ENCODE results near the gene MEP1B.
"Not testable (repeated sequence)": the region's sequence is repeated elsewhere in the genome, so short reads cannot be mapped to it uniquely, and the experiment has no call there.

Gene MEP1B

DNA sequence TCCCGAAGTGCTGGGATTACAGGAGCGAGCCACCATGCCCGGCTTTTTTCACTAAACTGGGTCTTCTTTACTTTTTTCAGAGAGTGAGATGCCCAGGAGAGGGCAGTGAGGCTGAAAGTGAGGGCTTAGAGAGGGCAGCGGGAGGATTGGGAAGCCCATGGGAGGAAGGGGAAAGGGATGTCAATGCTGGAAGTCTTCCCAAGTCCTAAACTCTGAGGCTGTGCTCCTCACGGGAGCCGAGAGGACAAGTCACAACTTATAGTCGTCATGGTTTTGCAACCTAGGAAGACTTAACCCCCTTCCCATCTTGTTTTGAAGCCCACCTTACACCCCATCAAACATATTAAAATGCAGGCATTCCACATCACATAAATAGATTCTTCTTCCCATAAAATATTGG is 15.1 kb upstream of the MEP1B start:
- TF ChIP-seq, protein P1, sequence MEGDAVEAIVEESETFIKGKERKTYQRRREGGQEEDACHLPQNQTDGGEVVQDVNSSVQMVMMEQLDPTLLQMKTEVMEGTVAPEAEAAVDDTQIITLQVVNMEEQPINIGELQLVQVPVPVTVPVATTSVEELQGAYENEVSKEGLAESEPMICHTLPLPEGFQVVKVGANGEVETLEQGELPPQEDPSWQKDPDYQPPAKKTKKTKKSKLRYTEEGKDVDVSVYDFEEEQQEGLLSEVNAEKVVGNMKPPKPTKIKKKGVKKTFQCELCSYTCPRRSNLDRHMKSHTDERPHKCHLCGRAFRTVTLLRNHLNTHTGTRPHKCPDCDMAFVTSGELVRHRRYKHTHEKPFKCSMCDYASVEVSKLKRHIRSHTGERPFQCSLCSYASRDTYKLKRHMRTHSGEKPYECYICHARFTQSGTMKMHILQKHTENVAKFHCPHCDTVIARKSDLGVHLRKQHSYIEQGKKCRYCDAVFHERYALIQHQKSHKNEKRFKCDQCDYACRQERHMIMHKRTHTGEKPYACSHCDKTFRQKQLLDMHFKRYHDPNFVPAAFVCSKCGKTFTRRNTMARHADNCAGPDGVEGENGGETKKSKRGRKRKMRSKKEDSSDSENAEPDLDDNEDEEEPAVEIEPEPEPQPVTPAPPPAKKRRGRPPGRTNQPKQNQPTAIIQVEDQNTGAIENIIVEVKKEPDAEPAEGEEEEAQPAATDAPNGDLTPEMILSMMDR (IDR thresholded peaks at IDR 0.05; ENCODE audit: borderline replicate concordance, extremely low read depth, low read length, poor library complexity, severe bottlenecking), result no peak
- TF ChIP-seq EZH2 (IDR thresholded peaks at IDR 0.05; ENCODE audit: borderline replicate concordance, low read depth, low read length, severe bottlenecking), result no peak
- no peak overlapping the region for H3K27ac ChIP-seq (ENCODE audit: low read length)
- H3K4me2 ChIP-seq (ENCODE audit: insufficient read depth, low read length), result no peak overlapping the region

DNA sequence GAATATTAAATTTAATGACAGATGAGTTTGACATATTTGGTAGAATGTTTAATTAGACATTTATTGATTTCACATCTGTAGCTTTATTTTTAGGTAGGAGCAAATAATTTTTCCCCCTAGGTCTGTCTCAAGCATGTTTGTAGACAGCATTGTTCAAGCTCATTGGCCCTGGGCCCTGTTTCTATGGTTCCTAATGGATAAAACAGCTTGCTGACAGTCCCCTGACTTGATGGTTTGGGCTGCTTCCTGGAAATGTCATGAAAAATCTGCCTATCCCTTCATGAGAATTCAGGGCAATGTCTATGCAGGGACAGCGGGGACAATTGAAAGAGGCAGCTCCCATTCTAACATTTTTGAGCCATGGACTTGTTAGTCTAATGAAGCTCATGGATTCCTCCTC is 14.6 kb upstream of the MEP1B start:
- Histone ChIP-seq H3K27me3 (ENCODE audit: insufficient read depth, low read length, poor library complexity) (no peaks in the 10 kb centered on the region), H3K27ac (ENCODE audit: low read length) (no peak overlapping the region), H2AFZ (ENCODE audit: low read depth, low read length) (no peak overlapping the region), H3K79me2 (ENCODE audit: insufficient read depth, low read length) (no peaks in the 10 kb centered on the region), H3K4me3 (ENCODE audit: low read depth in 1 of 2, low read length in 2 of 2) (no peak overlapping the region), H4K20me1 (ENCODE audit: insufficient read depth, low read length) (no peaks in the 10 kb centered on the region), H3K9me3 (ENCODE audit: insufficient read depth, low read length, severe bottlenecking) (no peaks in the 10 kb centered on the region), H3K36me3 (ENCODE audit: insufficient read depth, low read length) (no peaks in the 10 kb centered on the region), H3K4me2 (ENCODE audit: insufficient read depth, low read length) (no peak overlapping the region), H3K9ac (ENCODE audit: low read depth, low read length) (no peak overlapping the region), H3K4me1 (ENCODE audit: insufficient read depth, low read length) (no peaks in the 10 kb centered on the region)
- ATAC-seq (ENCODE audit: insufficient read depth, low read depth) (no peak), DNase-seq (no peak)
- TF ChIP-seq EZH2 (IDR thresholded peaks at IDR 0.05; ENCODE audit: borderline replicate concordance, low read depth, low read length, severe bottlenecking), result no peak
- TF ChIP-seq, protein P1 (IDR thresholded peaks at IDR 0.05; ENCODE audit: borderline replicate concordance, extremely low read depth, low read length, poor library complexity, severe bottlenecking), result no peak

More for the DNA sequence above, 15.1 kb upstream of the MEP1B start:
- Histone ChIP-seq H3K9me3 (ENCODE audit: insufficient read depth, low read length, severe bottlenecking) (no peaks in the 10 kb centered on the region), H3K27me3 (ENCODE audit: insufficient read depth, low read length, poor library complexity) (no peaks in the 10 kb centered on the region), H3K79me2 (ENCODE audit: insufficient read depth, low read length) (no peaks in the 10 kb centered on the region), H3K36me3 (ENCODE audit: insufficient read depth, low read length) (no peaks in the 10 kb centered on the region), H4K20me1 (ENCODE audit: insufficient read depth, low read length) (no peaks in the 10 kb centered on the region), H3K4me1 (ENCODE audit: insufficient read depth, low read length) (no peaks in the 10 kb centered on the region), H3K4me3 (ENCODE audit: low read depth in 1 of 2, low read length in 2 of 2) (no peak overlapping the region), H2AFZ (ENCODE audit: low read depth, low read length) (no peak overlapping the region), H3K9ac (ENCODE audit: low read depth, low read length) (no peak overlapping the region)
- ATAC-seq (ENCODE audit: insufficient read depth, low read depth), result no peak
- DNase-seq, result no peak

DNA sequence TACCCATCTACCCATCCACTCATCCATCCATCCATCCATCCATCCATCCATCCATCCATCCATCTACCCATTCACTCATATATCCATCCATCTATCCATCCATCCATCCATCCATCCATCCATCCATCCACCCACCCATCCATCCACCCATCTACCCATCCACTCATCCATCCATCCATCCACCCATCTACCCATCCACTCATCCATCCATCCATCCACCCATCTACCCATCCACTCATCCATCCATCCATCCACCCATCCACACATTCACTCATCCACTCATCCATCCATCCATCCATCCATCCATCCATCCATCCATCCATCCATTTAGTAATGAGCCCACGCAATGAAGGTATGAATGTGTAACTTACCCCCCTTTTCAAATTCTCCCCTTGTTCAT is 13.1 kb upstream of the MEP1B start:
- not testable (repeated sequence) for ATAC-seq (ENCODE audit: insufficient read depth, low read depth); H3K4me3 ChIP-seq (ENCODE audit: low read depth in 1 of 2, low read length in 2 of 2); H3K36me3 ChIP-seq (ENCODE audit: insufficient read depth, low read length); H3K4me2 ChIP-seq (ENCODE audit: insufficient read depth, low read length); H3K9ac ChIP-seq (ENCODE audit: low read depth, low read length); H3K4me1 ChIP-seq (ENCODE audit: insufficient read depth, low read length); H3K79me2 ChIP-seq (ENCODE audit: insufficient read depth, low read length); H2AFZ ChIP-seq (ENCODE audit: low read depth, low read length); DNase-seq; H3K9me3 ChIP-seq (ENCODE audit: insufficient read depth, low read length, severe bottlenecking); H4K20me1 ChIP-seq (ENCODE audit: insufficient read depth, low read length); H3K27ac ChIP-seq (ENCODE audit: low read length); H3K27me3 ChIP-seq (ENCODE audit: insufficient read depth, low read length, poor library complexity)

DNA sequence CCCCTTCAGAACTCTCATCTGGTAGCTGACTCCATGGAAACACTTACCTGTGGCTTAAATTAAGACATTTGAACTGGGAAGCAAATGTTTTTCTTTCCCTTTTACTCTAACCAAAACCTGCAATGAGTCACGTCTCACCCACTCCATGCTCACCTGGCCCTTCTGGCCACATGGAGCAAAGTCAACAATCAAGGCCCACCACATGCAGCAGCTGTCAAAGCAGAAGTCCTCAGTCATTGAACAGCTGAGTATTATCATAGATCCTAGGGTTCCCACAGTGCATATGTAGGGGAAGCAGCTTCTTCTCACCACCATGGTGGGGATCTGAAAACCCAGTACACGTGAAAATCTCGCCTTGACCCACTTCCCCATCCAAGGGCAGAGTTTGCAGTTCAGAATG is 12.3 kb upstream of the MEP1B start:
- H3K4me1 ChIP-seq (ENCODE audit: insufficient read depth, low read length), result no peaks in the 10 kb centered on the region
- H3K79me2 ChIP-seq (ENCODE audit: insufficient read depth, low read length), result no peaks in the 10 kb centered on the region
- H3K4me3 ChIP-seq (ENCODE audit: low read depth in 1 of 2, low read length in 2 of 2), result no peak overlapping the region
- no peak overlapping the region for H3K9ac ChIP-seq (ENCODE audit: low read depth, low read length)
- TF ChIP-seq, protein P1 (IDR thresholded peaks at IDR 0.05; ENCODE audit: borderline replicate concordance, extremely low read depth, low read length, poor library complexity, severe bottlenecking), result no peak
- TF ChIP-seq EZH2 (IDR thresholded peaks at IDR 0.05; ENCODE audit: borderline replicate concordance, low read depth, low read length, severe bottlenecking), result no peak
- no peak for ATAC-seq (ENCODE audit: insufficient read depth, low read depth)
- no peaks in the 10 kb centered on the region for H3K9me3 ChIP-seq (ENCODE audit: insufficient read depth, low read length, severe bottlenecking)
- H4K20me1 ChIP-seq (ENCODE audit: insufficient read depth, low read length), result no peaks in the 10 kb centered on the region
- no peaks in the 10 kb centered on the region for H3K27me3 ChIP-seq (ENCODE audit: insufficient read depth, low read length, poor library complexity)
- no peak for DNase-seq
- no peak overlapping the region for H2AFZ ChIP-seq (ENCODE audit: low read depth, low read length)
- H3K36me3 ChIP-seq (ENCODE audit: insufficient read depth, low read length), result no peaks in the 10 kb centered on the region
- no peak overlapping the region for H3K4me2 ChIP-seq (ENCODE audit: insufficient read depth, low read length)
- no peak overlapping the region for H3K27ac ChIP-seq (ENCODE audit: low read length)

All from DND-41 (cell line).